CD4-positive, alpha-beta T cell (primary cell): Measurements from ENCODE around the gene NFIC. TPM values are rescaled to one million over a fixed set of nuclear protein-coding genes. Genes with fewer than 3 reads are reported as not detected.

ENCODE experiments used
- ATAC-seq: fragments of 200-7000 bp; cut with Tn5 transposase; one replicate; pipeline ENCODE4 v1.10.0; 2022; ENCODE audit warnings: mild to moderate bottlenecking; ENCODE audit not compliant: poor library complexity
- CTCF ChIA-PET: fragments of 350-600 bp; sonication (Branson Sonifier 250); formaldehyde crosslinking; loops from one replicate; lab custom pipeline; 2021; ENCODE audit warnings: antibody characterized with exemption, inconsistent platforms; lab: Charles Lee
- POLR2A ChIA-PET: fragments of 350-600 bp; sonication (Branson Sonifier 250); formaldehyde crosslinking; loops from one replicate; lab custom pipeline; 2021; ENCODE audit warnings: antibody characterized with exemption, inconsistent platforms; lab: Charles Lee
- DNase-seq, 14 experiments: peaks; one replicate each; pipeline ENCODE4 v3.0.0-alpha.2; 2013 to 2020; ENCODE audit warnings: mixed read lengths in 2 of 14
- H3K27ac ChIP-seq, 2 donors: one replicate each; pipeline versions ENCODE4 v1.5.1 to v1.7.0; 2013; ENCODE audit warnings: low read length in 2 of 2, low read depth in 1 of 2, mild to moderate bottlenecking in 1 of 2
- H3K27me3 ChIP-seq, 2 experiments: 1 replicate in 1 of 2; 2 replicates in 1 of 2; pipeline versions ENCODE4 v1.6.1 to v1.7.0; 2013; ENCODE audit warnings: low read length in 2 of 2, control low read depth in 1 of 2, mild to moderate bottlenecking in 1 of 2, moderate library complexity in 1 of 2; ENCODE audit not compliant: insufficient read depth in 2 of 2, control insufficient read depth in 1 of 2
- H3K36me3 ChIP-seq: one replicate; pipeline ENCODE4 v1.6.1; 2013; ENCODE audit warnings: low read length, control low read depth; ENCODE audit not compliant: insufficient read depth
- H3K4me1 ChIP-seq: one replicate; pipeline ENCODE4 v1.6.1; 2013; ENCODE audit warnings: low read length, control low read depth; ENCODE audit not compliant: insufficient read depth
- H3K4me3 ChIP-seq: one replicate; pipeline ENCODE4 v1.5.1; 2013; ENCODE audit warnings: mild to moderate bottlenecking, low read length, moderate library complexity
- H3K9me3 ChIP-seq, 2 experiments: 1 replicate in 1 of 2; 2 replicates in 1 of 2; pipeline versions ENCODE4 v1.6.1 to v1.7.0; 2013; ENCODE audit warnings: low read length in 2 of 2, mild to moderate bottlenecking in 2 of 2, control low read depth in 1 of 2, moderate library complexity in 1 of 2; ENCODE audit not compliant: control insufficient read depth in 1 of 2, insufficient read depth in 1 of 2
- H3K27ac Mint-ChIP-seq: one replicate; pipeline ENCODE4 v1.8.0; 2020; ENCODE audit warnings: mixed read lengths
- H3K27me3 Mint-ChIP-seq: one replicate; pipeline ENCODE4 v1.8.0; 2021; ENCODE audit warnings: mixed read lengths
- H3K36me3 Mint-ChIP-seq: one replicate; pipeline ENCODE4 v1.8.0; 2021; ENCODE audit warnings: low read depth, mixed read lengths
- H3K4me1 Mint-ChIP-seq: one replicate; pipeline ENCODE4 v1.8.0; 2021; ENCODE audit warnings: low read depth, mixed read lengths
- H3K4me3 Mint-ChIP-seq: one replicate; pipeline ENCODE4 v1.8.0; 2020; ENCODE audit warnings: mild to moderate bottlenecking, mixed read lengths
- H3K9me3 Mint-ChIP-seq: one replicate; pipeline ENCODE4 v1.8.0; 2020; ENCODE audit warnings: mixed read lengths
- CTCF ChIP-seq: fragments of 200-600 bp; IDR thresholded peaks from one replicate; pipeline ENCODE4 v1.8.0; 2022; ENCODE audit warnings: antibody characterized with exemption, mild to moderate bottlenecking
- intact Hi-C, 2 experiments: fragments of 100-400 bp; cut with DNase I in 1 of 2; cut with micrococcal nuclease in 1 of 2; formaldehyde crosslinking; loops; one replicate each; pipeline versions ENCODE4 v1.15.1 to v1.9.0; 2023 to 2025; cut with DNase I, micrococcal nuclease
- total RNA-seq, 174 experiments: library from RNA in 2 of 174; stranded (reverse) in 2 of 174; gene quantifications; one replicate each; pipeline ENCODE4 v1.2.3 and lab custom pipeline; 2021 to 2026

The NFIC gene
- total RNA-seq, 2 experiments from 2014 or later = 22.1 to 22.2 TPM

- TF ChIP-seq CTCF = no peak
- intact Hi-C loops = no loop called here
- H3K27me3 Mint-ChIP-seq = no peaks in the 10 kb centered on the region
- Histone ChIP-seq H3K36me3 (no peaks in the 10 kb centered on the region), H3K4me1 (peaks cover 22% of the 10 kb centered on the region), H3K9me3 (no peaks in the 10 kb centered on the region), H3K27me3 (no peaks in the 10 kb centered on the region), H3K27ac (no peak overlapping the region), H3K4me3 (no peak overlapping the region)
- peaks cover 11% of the 10 kb centered on the region for H3K4me1 Mint-ChIP-seq
- no peak overlapping the region for H3K4me3 Mint-ChIP-seq
- ATAC-seq = no peak
- ChIA-PET CTCF (no interaction called here), POLR2A (no interaction called here)
- peak overlapping the region; percentile 49 for H3K27ac Mint-ChIP-seq
- DNase-seq = no peak
- no peaks in the 10 kb centered on the region for H3K36me3 Mint-ChIP-seq
- no peaks in the 10 kb centered on the region for H3K9me3 Mint-ChIP-seq
These were observed 30.7 kb upstream of the NFIC start for GRCh38 chr19:3335431-3336350.

GRCh38 chr19:3336351-3336679 is 30.1 kb upstream of the NFIC start:
- ChIA-PET POLR2A (no interaction called here), CTCF (no interaction called here)
- Histone ChIP-seq H3K9me3 (no peaks in the 10 kb centered on the region), H3K4me1 (peaks cover 22% of the 10 kb centered on the region), H3K36me3 (no peaks in the 10 kb centered on the region), H3K4me3 (no peak overlapping the region), H3K27ac (no peak overlapping the region), H3K27me3 (no peaks in the 10 kb centered on the region)
- H3K36me3 Mint-ChIP-seq = no peaks in the 10 kb centered on the region
- no peaks in the 10 kb centered on the region for H3K27me3 Mint-ChIP-seq
- TF ChIP-seq CTCF = no peak
- peaks cover 11% of the 10 kb centered on the region for H3K4me1 Mint-ChIP-seq
- no peak overlapping the region for H3K4me3 Mint-ChIP-seq
- intact Hi-C loops = no loop called here
- ATAC-seq = no peak
- DNase-seq = no peak
- no peaks in the 10 kb centered on the region for H3K9me3 Mint-ChIP-seq
- H3K27ac Mint-ChIP-seq = peak overlapping the region; percentile 49

GRCh38 chr19:3336680-3337523 is 29.5 kb upstream of the NFIC start:
- CTCF ChIA-PET = no interaction called here

More at GRCh38 chr19:3336680-3337523, 29.5 kb upstream of the NFIC start:
- no peaks in the 10 kb centered on the region for H3K27me3 ChIP-seq
- no peaks in the 10 kb centered on the region for H3K9me3 Mint-ChIP-seq
- intact Hi-C loops = no loop called here
- H3K4me1 Mint-ChIP-seq = peaks cover 11% of the 10 kb centered on the region
- POLR2A ChIA-PET = interaction anchor here (1.4 to 1.8 kb wide), 3 partner anchors 21 to 152 kb away, joined by 3 to 15 read pairs (median 5); no protein-coding TSS in a partner anchor
- H3K4me3 ChIP-seq = no peak overlapping the region
- ATAC-seq = no peak
- H3K36me3 Mint-ChIP-seq = no peaks in the 10 kb centered on the region
- H3K4me3 Mint-ChIP-seq = no peak overlapping the region
- no peak overlapping the region for H3K27ac ChIP-seq
- H3K27ac Mint-ChIP-seq = peak overlapping the region; percentile 49
- H3K9me3 ChIP-seq = no peaks in the 10 kb centered on the region
- no peaks in the 10 kb centered on the region for H3K27me3 Mint-ChIP-seq
- no peak for DNase-seq
- peaks cover 22% of the 10 kb centered on the region for H3K4me1 ChIP-seq
- no peak for TF ChIP-seq CTCF
- no peaks in the 10 kb centered on the region for H3K36me3 ChIP-seq
